Measurements from ENCODE around the gene RNF187.

DNA sequence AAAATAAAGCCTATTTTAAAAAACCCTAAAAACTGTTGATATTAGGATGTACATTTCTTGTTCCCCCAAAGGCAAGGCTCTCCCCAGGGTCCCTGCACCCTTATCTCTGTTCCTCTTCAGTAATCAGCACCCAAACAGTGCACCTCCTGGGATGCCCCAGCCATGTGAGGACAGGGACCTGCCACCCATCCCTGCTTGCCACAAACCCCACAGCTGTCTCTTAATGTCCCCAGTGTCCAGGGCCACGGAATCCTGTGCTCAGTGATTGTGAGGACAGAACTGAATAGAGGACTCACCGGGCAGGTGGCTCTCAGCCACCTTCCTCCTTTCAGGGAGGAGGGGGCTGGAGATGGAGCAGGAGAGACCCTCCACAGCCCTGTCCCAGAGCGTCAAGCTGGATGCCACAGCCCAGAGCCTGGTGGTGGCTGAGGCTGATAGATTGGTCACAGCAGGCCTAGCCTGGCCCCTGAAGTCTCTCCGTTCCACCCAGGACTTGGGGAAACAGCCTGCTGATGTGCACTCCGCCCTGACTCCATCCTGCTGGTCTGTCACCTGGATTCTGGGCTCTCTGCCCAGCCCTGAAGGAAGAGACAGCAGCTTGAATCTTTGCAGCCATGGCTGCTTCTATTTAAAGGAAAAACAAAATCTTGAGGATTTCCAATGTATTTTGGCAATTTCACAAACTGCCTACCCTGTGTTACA, 23.1 kb downstream of the RNF187 start:
- TF ChIP-seq, protein P1, sequence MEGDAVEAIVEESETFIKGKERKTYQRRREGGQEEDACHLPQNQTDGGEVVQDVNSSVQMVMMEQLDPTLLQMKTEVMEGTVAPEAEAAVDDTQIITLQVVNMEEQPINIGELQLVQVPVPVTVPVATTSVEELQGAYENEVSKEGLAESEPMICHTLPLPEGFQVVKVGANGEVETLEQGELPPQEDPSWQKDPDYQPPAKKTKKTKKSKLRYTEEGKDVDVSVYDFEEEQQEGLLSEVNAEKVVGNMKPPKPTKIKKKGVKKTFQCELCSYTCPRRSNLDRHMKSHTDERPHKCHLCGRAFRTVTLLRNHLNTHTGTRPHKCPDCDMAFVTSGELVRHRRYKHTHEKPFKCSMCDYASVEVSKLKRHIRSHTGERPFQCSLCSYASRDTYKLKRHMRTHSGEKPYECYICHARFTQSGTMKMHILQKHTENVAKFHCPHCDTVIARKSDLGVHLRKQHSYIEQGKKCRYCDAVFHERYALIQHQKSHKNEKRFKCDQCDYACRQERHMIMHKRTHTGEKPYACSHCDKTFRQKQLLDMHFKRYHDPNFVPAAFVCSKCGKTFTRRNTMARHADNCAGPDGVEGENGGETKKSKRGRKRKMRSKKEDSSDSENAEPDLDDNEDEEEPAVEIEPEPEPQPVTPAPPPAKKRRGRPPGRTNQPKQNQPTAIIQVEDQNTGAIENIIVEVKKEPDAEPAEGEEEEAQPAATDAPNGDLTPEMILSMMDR (IDR thresholded peaks at IDR 0.05): no peak
- no peak for TF ChIP-seq POLR2A (IDR thresholded peaks at IDR 0.05)
